Left ventricle myocardium inferior (tissue), 1 donor: Measurements from ENCODE around the gene PRSS38. TPM values are rescaled to one million over a fixed set of nuclear protein-coding genes. Genes with fewer than 3 reads are reported as not detected.

ENCODE experiments used
- DNase-seq: peaks from one replicate; pipeline ENCODE4 v3.0.0-alpha.2; 2020
- H3K27ac ChIP-seq: fragments of 200-600 bp; replicated peaks from 2 replicates; pipeline ENCODE4 v1.8.0; 2021
- H3K27me3 ChIP-seq: fragments of 200-600 bp; 2 replicates; pipeline ENCODE4 v1.8.0; 2021; ENCODE audit warnings: low read depth
- H3K36me3 ChIP-seq: fragments of 200-600 bp; 2 replicates; pipeline ENCODE4 v1.8.0; 2021
- H3K4me1 ChIP-seq: fragments of 200-600 bp; 2 replicates; pipeline ENCODE4 v1.8.0; 2021
- H3K4me3 ChIP-seq: fragments of 200-600 bp; 2 replicates; pipeline ENCODE4 v1.8.0; 2021; ENCODE audit warnings: mild to moderate bottlenecking, moderate library complexity
- H3K9me3 ChIP-seq: fragments of 200-600 bp; replicated peaks from 2 replicates; pipeline ENCODE4 v1.8.0; 2021
- intact Hi-C: fragments of 100-400 bp; cut with micrococcal nuclease; formaldehyde crosslinking; loops from one replicate; pipeline ENCODE4 v1.11.0; 2022
- total RNA-seq: library from RNA; stranded (reverse); fragmentation: NEBNext Ultra II Directional; extraction: Animal tissue kit (Norgen Biotek cat#: 25700); gene quantifications from one replicate; pipeline ENCODE4 v1.2.1, GENCODE V29; 2021
- TF ChIP-seq, protein P1 (sequence below): fragments of 200-600 bp; IDR thresholded peaks from 2 replicates; pipeline ENCODE4 v1.8.0; 2021; ENCODE audit warnings: antibody characterized with exemption, mild to moderate bottlenecking, borderline replicate concordance
- donor health status: DM: no; HTN: yes; CAD: no; lungs with severe emphysema.

The PRSS38 gene
- total RNA-seq, 1 donor from 2014 or later: not detected

DNA sequence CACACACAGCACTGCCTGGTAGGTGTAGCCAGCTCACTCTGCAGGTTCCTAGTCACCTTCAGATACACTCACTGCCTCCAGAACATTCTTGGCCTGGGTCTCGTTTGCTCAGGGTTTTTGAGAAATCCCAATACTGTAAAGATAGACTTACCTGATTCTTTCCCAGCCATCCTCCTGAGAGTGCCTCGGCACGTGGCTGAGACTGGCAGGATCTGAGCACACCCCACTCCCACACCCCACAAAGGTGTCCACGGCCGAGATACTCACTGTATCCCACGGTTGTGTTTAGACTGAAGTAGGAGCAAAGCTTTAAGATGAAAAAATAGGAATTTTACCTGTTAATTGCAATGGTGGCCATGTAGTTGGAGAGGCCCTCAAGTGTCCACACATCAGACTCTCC, 46.8 kb upstream of the PRSS38 start:
- intact Hi-C loops: no loop called here
- H3K9me3 ChIP-seq: no peaks in the 10 kb centered on the region
- H3K27me3 ChIP-seq: no peaks in the 10 kb centered on the region
- H3K27ac ChIP-seq: no peak overlapping the region
- DNase-seq: no peak
- peaks cover 57% of the 10 kb centered on the region for H3K36me3 ChIP-seq
- TF ChIP-seq, protein P1, sequence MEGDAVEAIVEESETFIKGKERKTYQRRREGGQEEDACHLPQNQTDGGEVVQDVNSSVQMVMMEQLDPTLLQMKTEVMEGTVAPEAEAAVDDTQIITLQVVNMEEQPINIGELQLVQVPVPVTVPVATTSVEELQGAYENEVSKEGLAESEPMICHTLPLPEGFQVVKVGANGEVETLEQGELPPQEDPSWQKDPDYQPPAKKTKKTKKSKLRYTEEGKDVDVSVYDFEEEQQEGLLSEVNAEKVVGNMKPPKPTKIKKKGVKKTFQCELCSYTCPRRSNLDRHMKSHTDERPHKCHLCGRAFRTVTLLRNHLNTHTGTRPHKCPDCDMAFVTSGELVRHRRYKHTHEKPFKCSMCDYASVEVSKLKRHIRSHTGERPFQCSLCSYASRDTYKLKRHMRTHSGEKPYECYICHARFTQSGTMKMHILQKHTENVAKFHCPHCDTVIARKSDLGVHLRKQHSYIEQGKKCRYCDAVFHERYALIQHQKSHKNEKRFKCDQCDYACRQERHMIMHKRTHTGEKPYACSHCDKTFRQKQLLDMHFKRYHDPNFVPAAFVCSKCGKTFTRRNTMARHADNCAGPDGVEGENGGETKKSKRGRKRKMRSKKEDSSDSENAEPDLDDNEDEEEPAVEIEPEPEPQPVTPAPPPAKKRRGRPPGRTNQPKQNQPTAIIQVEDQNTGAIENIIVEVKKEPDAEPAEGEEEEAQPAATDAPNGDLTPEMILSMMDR: no peak
- peaks cover 16% of the 10 kb centered on the region for H3K4me1 ChIP-seq
- H3K4me3 ChIP-seq: no peak overlapping the region

GRCh38 chr1:227769047-227769935, 46.2 kb upstream of the PRSS38 start:
- H3K9me3 ChIP-seq: no peaks in the 10 kb centered on the region
- no peak overlapping the region for H3K27ac ChIP-seq
- DNase-seq: no peak
- peaks cover 61% of the 10 kb centered on the region for H3K36me3 ChIP-seq
- intact Hi-C loops: no loop called here
- H3K4me1 ChIP-seq: peaks cover 11% of the 10 kb centered on the region
- H3K4me3 ChIP-seq: no peak overlapping the region
- TF ChIP-seq, protein P1: no peak
- H3K27me3 ChIP-seq: no peaks in the 10 kb centered on the region

- Histone ChIP-seq H3K27ac (no peak overlapping the region), H3K4me1 (peaks cover 11% of the 10 kb centered on the region), H3K4me3 (no peak overlapping the region), H3K36me3 (peaks cover 58% of the 10 kb centered on the region), H3K9me3 (no peaks in the 10 kb centered on the region), H3K27me3 (no peaks in the 10 kb centered on the region)
- TF ChIP-seq, protein P1: no peak
- intact Hi-C loops: no loop called here
- no peak for DNase-seq
Observed at GRCh38 chr1:227769936-227770494, 45.5 kb upstream of the PRSS38 start.

DNA sequence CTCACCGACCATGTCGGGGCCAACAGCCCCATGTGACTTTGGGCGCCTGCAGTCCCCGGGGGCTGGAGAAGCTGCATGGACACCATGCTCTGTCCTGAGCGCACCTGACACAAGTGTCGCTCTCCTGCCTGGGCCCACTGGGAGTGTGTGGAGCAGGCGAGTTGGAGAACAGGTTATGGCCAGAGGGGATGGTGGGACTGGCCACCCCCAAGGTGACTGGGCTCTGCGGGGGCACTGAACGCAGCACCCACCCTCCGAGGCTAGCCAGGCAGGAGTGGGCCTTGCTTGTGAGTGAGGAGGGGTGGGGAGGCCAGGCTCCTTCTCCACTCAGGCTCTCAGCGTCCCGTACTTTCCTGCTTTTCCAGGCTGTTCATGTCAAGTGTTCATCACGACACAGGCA, 44.7 kb upstream of the PRSS38 start:
- Histone ChIP-seq H3K36me3 (peaks cover 60% of the 10 kb centered on the region), H3K27ac (no peak overlapping the region), H3K27me3 (no peaks in the 10 kb centered on the region), H3K4me3 (no peak overlapping the region), H3K4me1 (peaks cover 11% of the 10 kb centered on the region), H3K9me3 (no peaks in the 10 kb centered on the region)
- no peak for DNase-seq
- TF ChIP-seq, protein P1: no peak
- intact Hi-C loops: no loop called here

DNA sequence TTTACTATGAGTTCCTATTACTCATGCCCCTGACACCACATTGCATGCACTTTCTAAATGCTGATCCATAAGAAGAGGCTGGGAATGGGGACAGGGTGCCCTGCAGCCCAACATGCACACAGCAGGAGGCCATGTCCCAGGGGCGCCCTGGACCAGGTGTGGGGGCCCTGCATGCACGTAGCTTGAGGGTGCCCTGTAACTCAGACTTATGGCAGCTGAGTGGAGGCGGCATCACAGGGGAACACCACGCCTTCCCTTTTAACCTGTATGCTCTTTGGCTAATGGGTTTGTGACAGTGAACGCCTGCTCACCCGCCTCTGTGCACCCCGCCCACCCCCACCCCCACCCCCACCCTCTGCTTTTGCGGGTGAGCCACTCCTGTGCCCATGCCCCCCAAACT, 44.1 kb upstream of the PRSS38 start:
- H3K9me3 ChIP-seq: no peaks in the 10 kb centered on the region
- peaks cover 60% of the 10 kb centered on the region for H3K36me3 ChIP-seq
- no peak overlapping the region for H3K27ac ChIP-seq
- TF ChIP-seq, protein P1: no peak
- peaks cover 11% of the 10 kb centered on the region for H3K4me1 ChIP-seq
- intact Hi-C loops: no loop called here
- H3K4me3 ChIP-seq: no peak overlapping the region
- DNase-seq: no peak
- no peaks in the 10 kb centered on the region for H3K27me3 ChIP-seq
